Testis (tissue), 3 donors: ENCODE data around the gene ITGA8. TPM values are rescaled to one million over a fixed set of nuclear protein-coding genes. Genes with fewer than 3 reads are reported as not detected.
A peak's percentile ranks its signal among the peaks of the same experiment; 100 is the strongest.

ENCODE experiments used
- DNase-seq: peaks from one replicate; pipeline ENCODE4 v3.0.0-alpha.2; 2019
- H3K27ac ChIP-seq, 2 donors: fragments of 200-600 bp; sonication (generic); one replicate each; pipeline ENCODE4 v1.5.1; 2019
- H3K27me3 ChIP-seq: fragments of 200-600 bp; sonication (generic); one replicate; pipeline ENCODE4 v1.5.1; 2019
- H3K36me3 ChIP-seq: fragments of 200-600 bp; sonication (generic); one replicate; pipeline ENCODE4 v1.5.1; 2017; ENCODE audit warnings: low read depth; ENCODE audit errors: missing control alignments
- H3K4me1 ChIP-seq: fragments of 200-600 bp; sonication (generic); one replicate; pipeline ENCODE4 v1.5.1; 2019
- H3K4me3 ChIP-seq, 2 donors: fragments of 200-600 bp; sonication (generic); one replicate each; pipeline ENCODE4 v1.5.1; 2017 to 2019
- H3K9me3 ChIP-seq: fragments of 200-600 bp; sonication (generic); one replicate; pipeline ENCODE4 v1.5.1; 2017
- POLR2A ChIP-seq: fragments of 450-650 bp; IDR thresholded peaks from one replicate; pipeline ENCODE4 v1.6.1; 2017; ENCODE audit warnings: antibody characterized with exemption, mild to moderate bottlenecking, moderate library complexity
- WGBS, 2 donors: methylation state at CpG; one replicate each; pipeline ENCODE4 v1.1.5; 2018; 5-methylcytosine and 5-hydroxymethylcytosine counted together
- intact Hi-C: fragments of 100-400 bp; cut with DNase I; formaldehyde crosslinking; loops from one replicate; pipeline ENCODE4 v1.15.1; 2023; ENCODE audit warnings: low total_unique reads
- polyA plus RNA-seq: library from polyadenylated mRNA; stranded (reverse); fragments of 350-450 nt; fragmentation: Illumina TruSeq; extraction: RNeasy Lipid Tissue Mini Kit (QIAGEN cat#74804); gene quantifications from one replicate; pipeline ENCODE4 v1.2.3, GENCODE V29; 2014; ENCODE audit warnings: low read depth, low replicate concordance; ENCODE audit not compliant: insufficient read depth
- total RNA-seq, 2 donors: library from RNA; depleted of rRNA; stranded (reverse); fragments of >200 nt; gene quantifications; one replicate each; pipeline ENCODE4 v1.2.3, GENCODE V29; 2016
- TF ChIP-seq, protein P1 (sequence below), 3 experiments: fragments of 450-650 bp in 2 of 3; fragments of 200-600 bp in 1 of 3; sonication (generic) in 1 of 3; IDR thresholded peaks; one replicate each; pipeline ENCODE4 v1.5.1; 2016 to 2019; ENCODE audit warnings: antibody characterized with exemption in 3 of 3, mild to moderate bottlenecking in 2 of 3, moderate library complexity in 1 of 3

ITGA8 gene
- total and polyA plus RNA-seq, 3 donors from 2014 or later = 0.68 to 6.9 (median 0.79) TPM

DNA sequence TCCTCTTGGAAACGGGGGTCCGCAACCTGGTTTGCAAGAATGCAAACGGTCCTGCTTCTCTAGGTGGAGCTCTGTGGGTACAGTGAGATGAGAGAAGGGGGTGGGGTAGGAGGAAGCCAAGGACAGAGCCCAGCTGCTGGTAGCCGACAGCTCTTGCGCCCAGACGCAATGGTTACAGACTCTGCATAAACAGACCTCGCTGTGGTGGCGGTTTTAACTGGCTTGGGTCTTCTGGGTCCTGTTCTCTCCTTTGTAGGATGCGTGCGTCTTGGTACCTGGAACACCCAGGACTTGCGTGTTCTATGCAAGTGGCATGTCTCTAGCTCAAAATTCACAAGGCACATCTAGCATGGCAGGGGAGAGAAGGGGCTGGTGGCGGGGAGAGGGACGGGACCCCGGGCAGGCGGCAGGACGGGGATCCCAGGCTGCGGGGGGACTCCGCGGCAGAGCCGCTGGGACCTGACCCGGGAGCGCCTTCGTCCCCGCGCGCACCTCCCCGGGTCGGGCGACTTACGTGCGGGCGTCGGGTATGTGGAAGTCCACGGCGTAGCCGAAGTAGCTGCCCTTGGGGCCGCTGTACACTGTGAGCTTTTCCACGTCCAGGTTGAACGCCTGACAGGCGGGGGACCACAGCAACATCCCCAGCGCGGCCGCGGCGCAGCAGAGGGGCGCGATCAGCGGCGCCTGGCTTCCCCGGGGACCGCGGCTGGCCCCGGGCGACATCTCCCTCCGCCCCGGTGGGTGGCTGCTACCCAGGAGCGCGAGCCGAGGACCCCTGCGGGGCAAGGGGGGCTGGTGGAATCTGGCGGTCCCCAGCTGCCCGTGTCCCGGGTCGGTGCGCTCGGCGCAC is 448 bp downstream of the ITGA8 start:
- intact Hi-C loops = loop anchor here (5.0 kb wide), 1 partner anchor 287 kb away; no protein-coding TSS in a partner anchor
- Histone ChIP-seq H3K27me3 (no peaks in the 10 kb centered on the region), H3K27ac (no peak overlapping the region), H3K4me3 (peak overlapping the region; percentile 5 to 32), H3K36me3 (no peaks in the 10 kb centered on the region), H3K9me3 (no peaks in the 10 kb centered on the region), H3K4me1 (peaks cover 8% of the 10 kb centered on the region)
- WGBS, 2 donors = 1 to 5% methylated on average over 8 to 67 of the region's 67 CpGs
- DNase-seq = peak; percentile 20
- TF ChIP-seq, protein P1, sequence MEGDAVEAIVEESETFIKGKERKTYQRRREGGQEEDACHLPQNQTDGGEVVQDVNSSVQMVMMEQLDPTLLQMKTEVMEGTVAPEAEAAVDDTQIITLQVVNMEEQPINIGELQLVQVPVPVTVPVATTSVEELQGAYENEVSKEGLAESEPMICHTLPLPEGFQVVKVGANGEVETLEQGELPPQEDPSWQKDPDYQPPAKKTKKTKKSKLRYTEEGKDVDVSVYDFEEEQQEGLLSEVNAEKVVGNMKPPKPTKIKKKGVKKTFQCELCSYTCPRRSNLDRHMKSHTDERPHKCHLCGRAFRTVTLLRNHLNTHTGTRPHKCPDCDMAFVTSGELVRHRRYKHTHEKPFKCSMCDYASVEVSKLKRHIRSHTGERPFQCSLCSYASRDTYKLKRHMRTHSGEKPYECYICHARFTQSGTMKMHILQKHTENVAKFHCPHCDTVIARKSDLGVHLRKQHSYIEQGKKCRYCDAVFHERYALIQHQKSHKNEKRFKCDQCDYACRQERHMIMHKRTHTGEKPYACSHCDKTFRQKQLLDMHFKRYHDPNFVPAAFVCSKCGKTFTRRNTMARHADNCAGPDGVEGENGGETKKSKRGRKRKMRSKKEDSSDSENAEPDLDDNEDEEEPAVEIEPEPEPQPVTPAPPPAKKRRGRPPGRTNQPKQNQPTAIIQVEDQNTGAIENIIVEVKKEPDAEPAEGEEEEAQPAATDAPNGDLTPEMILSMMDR (IDR thresholded peaks at IDR 0.05) = no peak

DNA sequence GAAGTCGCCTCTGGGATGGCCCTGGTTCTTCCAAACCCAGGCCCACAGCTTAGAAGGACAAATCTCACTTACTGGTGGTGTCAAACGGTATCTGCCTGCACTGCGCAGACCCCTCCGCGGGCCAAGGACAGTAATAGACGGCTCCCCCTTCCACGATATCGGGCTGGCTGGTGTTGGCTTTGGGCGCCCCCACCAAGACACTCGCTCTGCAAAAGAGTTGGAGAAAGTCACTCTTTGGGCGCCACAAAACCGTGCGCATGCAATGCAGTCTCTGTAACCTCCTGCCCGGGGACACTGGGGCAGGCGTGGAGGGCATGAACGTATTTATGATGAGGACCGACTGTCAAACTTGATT is 1.1 kb downstream of the ITGA8 start:
- Histone ChIP-seq H3K4me1 (peaks cover 8% of the 10 kb centered on the region), H3K36me3 (no peaks in the 10 kb centered on the region), H3K27ac (no peak overlapping the region), H3K27me3 (no peaks in the 10 kb centered on the region), H3K9me3 (no peaks in the 10 kb centered on the region), H3K4me3 (peak overlapping the region in 1 of 2 donors; percentile 32)
- whole genome bisulfite sequencing, 2 donors = 18 to 22% methylated on average over 9 to 17 of the region's 17 CpGs
- intact Hi-C loops = loop anchor here (5.0 kb wide), 1 partner anchor 286 kb away; no protein-coding TSS in a partner anchor
- DNase-seq = no peak
- no peak for TF ChIP-seq POLR2A
- TF ChIP-seq, protein P1 (IDR thresholded peaks at IDR 0.05) = no peak

DNA sequence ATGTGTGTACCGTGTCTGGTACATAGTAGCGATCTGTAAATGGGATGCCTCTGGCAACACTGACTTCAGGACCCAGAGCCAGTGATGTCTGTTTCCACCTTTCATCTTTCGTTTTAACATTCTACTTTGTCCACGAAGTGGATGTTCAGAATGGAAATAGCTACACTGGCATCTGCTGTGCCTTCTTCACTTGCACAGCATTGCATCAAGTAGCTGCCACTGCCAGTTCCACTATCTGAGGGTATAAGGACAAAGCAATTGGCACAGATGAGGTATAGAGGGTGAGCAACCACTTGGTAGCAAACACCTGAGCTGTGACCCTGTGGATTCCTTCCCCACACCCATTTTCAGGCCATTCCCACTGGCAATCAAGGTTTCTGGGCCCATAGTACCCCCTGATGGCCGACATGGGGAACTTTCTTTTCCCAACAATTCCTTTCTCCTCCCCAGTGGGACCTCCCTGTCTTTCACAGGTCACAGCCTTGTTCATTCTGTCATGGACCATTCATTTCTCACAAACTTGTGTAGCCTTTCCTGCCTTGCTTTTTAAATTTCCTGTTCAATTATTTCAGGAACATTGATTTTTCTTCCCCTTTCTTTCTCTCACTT is 4.0 kb downstream of the ITGA8 start:
- no peaks in the 10 kb centered on the region for H3K9me3 ChIP-seq
- intact Hi-C loops = loop anchor here (5.0 kb wide), 1 partner anchor 283 kb away; no protein-coding TSS in a partner anchor
- WGBS, 2 donors = 57 to 67% methylated on average over 5 of the region's 5 CpGs
- peak; percentile 25 for DNase-seq
- no peak for TF ChIP-seq POLR2A
- TF ChIP-seq, protein P1 (IDR thresholded peaks at IDR 0.05) = peak; percentile 31 to 54 (median 45)
- H3K36me3 ChIP-seq = no peaks in the 10 kb centered on the region
- H3K27me3 ChIP-seq = no peaks in the 10 kb centered on the region
- H3K4me1 ChIP-seq = peaks cover 8% of the 10 kb centered on the region
- H3K27ac ChIP-seq = no peak overlapping the region
- no peak overlapping the region for H3K4me3 ChIP-seq

DNA sequence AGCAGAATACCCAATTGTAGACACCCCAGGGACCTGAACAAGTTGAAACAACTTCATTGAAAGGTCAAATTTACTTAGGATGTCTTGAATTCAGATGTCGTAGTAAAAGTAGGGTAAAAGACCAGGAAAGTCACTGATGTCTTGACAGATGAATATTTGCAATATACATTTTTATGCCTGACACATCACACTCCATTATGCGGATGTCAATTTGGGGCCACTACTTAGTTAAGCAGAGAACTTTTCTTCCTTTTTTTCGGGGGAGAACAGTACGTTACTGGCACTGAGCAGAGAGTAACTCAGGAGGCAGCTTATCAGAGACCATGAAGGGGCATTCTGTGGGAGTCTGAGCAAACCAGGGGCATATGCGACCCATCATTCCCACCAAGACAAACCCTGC is 4.9 kb downstream of the ITGA8 start:
- no peaks in the 10 kb centered on the region for H3K9me3 ChIP-seq
- no peaks in the 10 kb centered on the region for H3K27me3 ChIP-seq
- no peaks in the 10 kb centered on the region for H3K36me3 ChIP-seq
- intact Hi-C loops = loop anchor here (5.0 kb wide), 2 partner anchors 118 to 283 kb away; no protein-coding TSS in a partner anchor
- H3K27ac ChIP-seq = no peak overlapping the region
- no peak for TF ChIP-seq POLR2A
- TF ChIP-seq, protein P1 (IDR thresholded peaks at IDR 0.05) = no peak
- no peak for DNase-seq
- H3K4me3 ChIP-seq = no peak overlapping the region
- 73 to 84% methylated on average over 5 of the region's 5 CpGs for WGBS, 2 donors
- peaks cover 8% of the 10 kb centered on the region for H3K4me1 ChIP-seq
